Lung microvascular endothelial cell (primary cell): ENCODE data around the gene HAND2. TPM values are rescaled to one million over a fixed set of nuclear protein-coding genes. Genes with fewer than 3 reads are reported as not detected.

Experiments
- DNase-seq, 2 donors: peaks; one replicate each; pipeline versions ENCODE4 v3.0.0 to v3.0.0-alpha.2; 2010; ENCODE audit warnings: low read depth in 2 of 2
- total RNA-seq: library from RNA; depleted of rRNA; stranded (reverse); fragments of >200 nt; gene quantifications from 2 replicates; pipeline ENCODE4 v1.2.1, GENCODE V29; 2014

HAND2 gene
- total RNA-seq = not detected in 2 replicates

DNA sequence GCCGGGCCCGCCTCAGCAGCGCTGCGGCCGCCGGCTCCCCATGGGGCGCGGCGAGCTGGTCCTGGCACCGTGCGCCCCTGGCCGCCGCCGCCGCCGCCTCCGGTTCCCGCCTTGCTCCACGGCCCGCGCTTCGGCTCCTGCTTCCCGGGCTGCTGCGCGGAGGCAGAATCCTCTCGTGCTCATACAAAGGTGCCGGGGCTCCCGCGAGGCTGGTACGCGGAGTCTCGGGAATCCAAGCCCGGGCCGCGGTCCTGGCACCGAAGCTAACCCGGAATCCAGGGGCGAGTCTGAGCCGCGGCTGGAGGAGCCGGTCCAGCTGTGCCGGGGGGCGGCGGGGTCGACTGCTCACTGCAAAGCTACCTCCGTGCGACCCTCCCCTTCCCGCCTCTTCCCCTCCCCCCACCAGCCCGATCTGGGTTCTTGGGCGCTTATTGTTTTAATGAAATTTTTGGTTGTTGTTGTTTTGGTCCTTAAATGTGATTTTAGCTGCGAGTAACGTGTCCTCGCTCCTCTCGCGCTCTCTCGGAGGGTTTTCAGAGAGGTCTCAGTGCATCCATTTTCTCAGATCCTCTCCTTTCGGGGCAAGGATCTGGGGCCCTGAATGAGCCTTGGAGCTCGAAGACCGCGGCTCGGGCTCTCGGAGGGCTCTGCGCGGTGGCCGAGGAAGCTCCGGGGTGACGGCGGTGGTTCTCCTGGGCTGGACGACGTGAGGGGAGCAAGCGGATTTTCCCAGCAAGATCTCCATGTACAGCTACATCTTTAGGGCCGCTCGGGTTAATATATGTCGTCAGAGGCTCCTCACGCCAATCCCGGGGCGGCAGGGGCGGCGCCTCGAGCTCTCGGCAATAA lies at the start of gene HAND2:
Gene HAND2 (minus strand): TSS at position 753 of the 849 bp plus-strand sequence. CDS start 940 bp downstream, outside the sequence.
- DNase-seq = peak in 1 of 2 donors; percentile 24

DNA sequence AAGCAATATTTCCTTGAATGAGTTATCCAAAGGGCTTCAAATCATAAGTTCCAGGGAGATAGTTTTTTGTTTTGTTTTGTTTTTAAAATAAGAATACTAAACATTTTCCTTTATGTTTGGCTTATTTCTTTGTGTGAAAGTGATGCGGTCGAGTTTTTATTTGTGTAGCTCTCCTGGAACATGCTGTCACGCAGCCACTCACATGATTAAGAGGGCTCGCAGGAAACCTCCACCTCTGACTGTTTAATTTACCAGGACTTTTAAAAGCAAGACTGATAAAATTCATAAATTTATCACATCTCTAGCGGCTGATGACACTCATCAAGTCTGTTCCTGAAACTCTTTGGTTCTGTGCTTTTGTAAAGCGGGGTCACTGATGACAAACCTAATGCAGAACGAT lies 48.9 kb upstream of the HAND2 start:
- DNase-seq = no peak

DNA sequence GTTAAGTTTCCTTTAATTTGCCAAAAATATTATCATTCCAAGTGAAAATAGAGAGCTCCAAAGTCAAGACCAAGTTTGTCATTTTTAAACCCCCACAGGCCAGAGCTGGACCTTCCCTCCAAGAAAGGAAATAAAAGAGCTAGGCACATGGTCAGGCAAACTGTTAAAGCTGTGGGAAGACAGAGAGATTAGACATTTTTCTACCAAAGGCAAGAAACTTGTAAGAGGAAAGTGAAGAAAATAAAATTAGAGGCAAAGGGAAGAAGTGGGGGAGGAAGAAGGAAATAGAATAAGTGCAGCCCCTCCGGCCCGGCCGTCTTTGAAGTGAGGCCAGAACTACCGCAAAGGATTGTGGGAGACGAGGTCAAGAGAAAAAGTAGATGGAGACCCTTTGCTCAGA lies 47.9 kb upstream of the HAND2 start:
- DNase-seq = no peak

DNA sequence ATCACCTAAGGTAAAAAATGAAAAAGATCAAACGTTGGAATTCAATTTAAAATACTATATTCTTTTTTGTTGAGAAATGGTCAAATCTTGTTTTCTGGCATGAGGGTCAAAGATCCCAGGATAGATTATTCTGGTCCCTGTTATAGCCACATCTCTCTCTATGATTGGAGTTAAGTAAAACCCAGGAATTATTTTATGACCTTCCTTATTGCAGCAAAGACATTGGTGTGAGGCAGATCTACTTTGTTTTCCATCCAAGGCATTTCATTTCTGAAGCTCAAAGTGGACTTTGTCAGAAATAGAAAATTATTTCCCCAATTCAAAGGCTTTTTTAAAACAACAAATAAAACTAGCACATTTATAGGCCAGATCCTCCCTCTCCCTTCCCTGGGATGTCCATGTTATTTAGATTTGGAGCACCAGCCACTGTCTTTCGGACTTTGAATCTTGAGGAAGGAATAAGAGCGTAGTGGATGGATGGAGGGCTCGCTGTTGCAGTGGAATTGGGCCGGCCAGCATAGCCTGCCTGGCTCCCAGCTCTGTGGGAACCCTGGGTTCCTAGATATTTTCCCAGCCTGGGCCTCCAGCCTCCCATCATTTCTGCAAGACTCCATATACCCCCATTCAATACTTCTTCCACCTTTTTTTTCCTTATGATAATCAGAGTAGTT lies 45.6 kb upstream of the HAND2 start:
- DNase-seq = no peak

DNA sequence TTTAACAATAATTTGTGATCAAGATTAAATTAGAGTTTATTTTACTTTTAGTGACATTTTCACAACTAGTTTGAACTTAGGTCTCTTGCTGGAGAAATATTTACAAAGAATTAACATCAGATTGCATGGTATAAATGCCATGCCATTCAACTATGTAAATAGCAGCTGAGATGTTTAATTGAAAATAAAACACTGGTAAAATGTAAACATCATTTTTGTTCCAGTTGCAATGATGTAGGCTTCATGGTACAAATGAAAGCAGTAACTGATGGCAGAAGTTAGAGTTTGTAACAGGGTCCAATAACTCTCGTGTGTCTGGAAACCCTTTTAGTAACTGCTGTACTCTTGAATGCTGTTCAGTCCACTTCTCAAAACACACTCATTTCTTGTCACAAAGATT lies 43.7 kb upstream of the HAND2 start:
- DNase-seq = no peak

DNA sequence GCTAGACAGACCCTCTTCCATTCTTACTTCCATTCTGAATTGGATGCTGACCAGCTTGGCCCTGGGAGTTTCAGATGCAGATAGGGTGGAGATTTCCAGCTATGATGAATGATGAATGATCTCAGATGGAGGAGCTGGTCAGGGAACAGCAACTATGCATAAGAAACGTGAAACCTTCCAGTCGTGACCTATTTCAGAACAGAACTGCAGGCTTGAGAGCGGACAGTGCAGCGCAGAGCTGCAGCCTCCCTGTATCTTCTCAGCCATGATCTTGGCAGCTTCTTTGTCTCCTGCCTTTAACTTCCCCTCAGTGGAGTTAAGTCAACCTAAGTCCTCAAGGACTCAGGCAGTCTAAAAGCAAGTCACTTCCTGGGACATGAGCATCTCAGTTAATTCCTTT lies 43.3 kb upstream of the HAND2 start:
- no peak for DNase-seq

DNA sequence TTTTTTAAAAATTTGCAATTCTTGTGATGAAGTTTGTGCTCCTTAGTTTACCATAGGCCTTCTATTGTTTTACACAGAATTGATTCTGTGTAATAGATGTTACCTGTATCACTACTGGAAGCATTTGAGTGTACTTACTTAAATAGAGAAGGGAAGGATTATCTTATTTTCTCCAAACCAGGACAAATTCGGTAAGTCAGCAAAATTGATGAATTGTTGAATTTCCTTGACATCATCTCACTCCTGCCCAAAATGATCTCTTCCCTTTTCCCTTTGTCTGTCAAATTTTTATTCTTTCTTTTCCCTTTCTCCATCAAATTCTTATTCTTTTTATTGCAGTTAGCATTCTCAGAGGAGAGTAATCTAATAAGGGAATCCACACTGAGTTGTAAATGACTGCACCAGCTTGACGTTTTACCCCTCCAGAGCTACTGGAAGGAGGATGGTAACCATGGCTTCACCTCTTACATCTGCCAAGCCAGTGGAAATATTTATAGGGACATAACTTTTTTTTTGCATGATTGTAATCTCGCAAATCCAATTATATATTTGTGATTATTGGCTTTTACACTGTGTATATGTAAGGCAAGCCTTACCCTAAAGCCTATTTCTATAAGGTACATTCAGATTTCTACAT lies 42.6 kb upstream of the HAND2 start:
- no peak for DNase-seq

DNA sequence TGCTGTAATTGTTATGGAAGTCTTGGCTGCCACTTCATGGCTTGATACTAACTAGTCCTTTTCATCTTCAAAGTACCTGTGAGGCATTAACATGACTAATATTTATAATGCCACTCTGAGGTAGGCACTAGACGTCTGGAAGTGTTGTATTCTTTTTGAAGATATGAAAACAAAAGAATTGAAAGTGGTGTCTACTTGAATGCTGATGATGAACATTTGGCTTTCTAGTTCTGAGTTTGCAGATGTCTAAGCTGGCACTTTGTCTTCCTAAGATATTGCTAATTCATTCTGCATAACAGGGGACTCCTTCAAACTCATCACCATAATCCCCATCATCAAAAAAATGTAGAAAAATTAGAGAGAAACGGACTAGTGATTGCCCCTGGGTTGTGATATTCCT lies 41.6 kb upstream of the HAND2 start:
- no peak for DNase-seq

DNA sequence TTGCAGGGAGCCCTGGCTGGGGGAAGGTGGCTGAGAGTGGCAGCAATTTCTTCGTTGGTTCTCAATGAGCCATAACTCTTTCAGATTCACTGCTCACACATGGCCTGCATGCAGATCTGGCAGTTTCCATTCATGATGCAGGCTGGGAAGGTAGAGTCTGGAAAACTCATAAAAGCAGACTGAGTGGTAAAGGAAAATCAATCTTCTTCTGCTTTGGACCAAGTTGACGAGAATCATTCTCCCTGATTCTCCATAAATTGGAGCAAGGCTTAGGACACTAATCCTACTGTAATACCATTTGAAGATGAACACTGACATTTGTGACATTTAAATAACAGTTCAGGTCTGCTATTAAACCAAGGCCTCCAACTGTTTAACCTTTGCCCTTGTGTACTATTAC lies 35.3 kb upstream of the HAND2 start:
- DNase-seq = no peak

DNA sequence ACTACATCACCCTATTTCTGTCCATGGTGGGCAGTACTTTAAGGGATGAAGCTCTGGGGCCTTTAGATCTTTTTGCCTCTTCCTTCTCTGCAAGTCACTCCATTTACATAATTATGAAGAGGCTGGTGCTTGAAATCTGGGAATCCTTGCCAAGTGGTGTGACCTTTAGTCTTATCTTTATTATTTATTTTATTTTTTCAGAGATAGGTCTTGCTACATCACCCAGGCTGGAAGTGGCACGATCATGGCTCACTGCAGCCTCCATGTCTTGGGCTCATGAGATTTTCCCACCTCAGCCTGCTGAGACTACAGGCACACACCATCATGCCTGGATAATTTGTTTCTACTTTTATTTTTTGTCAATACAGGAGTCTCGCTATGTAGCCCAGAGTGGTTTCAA lies 34.4 kb upstream of the HAND2 start:
- no peak for DNase-seq

DNA sequence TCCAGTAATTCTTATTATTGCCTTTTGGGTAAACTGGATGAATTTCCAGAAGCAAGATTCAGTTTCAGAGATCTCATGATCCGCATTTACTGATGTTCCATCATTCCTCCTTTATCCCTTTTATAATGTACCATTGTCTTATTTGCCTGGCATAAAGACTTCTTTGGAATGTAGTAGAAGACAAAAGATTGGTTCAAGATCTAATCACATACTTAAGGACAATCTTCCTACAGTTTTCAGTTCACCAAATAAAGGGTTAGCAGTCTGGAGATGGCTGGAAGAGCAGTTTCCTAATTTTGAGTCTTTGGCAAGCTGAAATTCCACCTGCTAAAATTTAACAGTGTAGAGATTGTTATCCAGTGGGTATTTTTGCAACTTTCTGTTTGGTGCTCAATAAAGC lies 30.9 kb upstream of the HAND2 start:
- no peak for DNase-seq

DNA sequence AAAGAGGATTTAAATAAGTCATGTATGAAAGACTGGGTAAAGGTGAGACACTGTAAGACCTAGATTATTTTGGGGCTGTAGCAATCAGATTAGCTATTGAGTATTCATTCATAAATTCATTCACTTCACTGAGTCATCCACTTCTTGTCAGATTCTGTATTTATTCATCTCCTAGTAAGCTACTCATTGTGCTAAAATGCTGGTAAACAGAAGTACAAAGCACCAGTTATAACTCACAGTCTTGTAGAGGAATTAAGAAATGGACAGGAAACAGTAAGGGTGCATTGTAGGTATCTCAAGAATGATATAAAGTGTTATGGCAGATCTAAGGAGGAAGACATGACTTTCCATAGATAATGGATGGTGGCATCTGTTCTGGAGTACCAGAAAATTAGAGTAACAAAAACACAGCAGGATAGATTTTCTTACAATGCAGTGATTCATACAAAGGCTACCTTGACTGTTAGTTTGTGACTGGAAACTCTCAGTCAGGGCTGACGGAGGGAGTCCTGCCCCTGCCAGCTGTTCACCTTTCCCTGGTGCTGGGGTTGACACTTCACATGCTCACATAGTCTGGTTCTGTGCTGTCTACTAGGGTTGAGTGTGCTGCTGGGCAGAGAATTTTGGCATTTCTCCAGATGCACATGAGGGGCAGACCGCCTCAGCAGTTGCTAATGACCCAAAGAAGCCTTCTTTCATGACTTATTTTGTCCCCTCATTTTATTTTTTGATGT lies 26.5 kb upstream of the HAND2 start:
- DNase-seq = no peak

DNA sequence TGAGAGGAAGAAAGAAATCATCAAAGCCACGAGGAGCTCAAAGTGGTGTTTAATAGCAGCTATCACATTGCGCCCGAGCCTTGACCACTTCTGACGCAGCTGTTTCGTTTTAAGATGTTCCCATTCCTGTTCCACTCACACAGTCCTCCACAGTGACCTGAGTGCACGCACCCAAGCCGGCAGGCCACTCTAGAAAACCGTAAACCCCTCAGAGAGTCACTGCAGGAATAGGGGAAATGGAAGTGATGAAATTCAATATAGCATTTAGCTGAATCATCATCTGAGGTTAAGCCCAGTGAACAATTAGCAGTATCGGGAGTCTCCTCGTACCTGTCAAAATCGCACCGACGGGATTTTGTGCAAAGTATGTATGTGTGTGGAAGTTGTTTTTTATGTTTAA lies 17.9 kb upstream of the HAND2 start:
- no peak for DNase-seq

DNA sequence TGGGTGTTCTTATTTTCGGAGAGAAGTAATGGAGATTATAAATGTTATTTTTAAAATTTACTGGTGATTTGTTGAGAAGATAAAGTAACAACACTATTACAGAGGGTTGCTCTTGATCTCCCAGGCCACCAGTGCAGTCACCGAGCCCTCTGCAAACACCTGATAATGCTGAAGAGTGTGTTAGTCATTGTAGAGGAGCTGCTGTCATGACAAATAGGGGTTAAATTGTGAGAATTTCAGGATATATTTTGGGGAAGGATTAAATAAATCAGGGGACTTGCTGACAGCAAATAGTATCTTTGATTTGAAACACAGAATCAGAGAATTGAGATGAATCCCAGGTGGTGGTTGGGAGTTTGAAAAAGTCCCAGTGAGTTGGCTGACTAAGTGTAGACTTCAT lies 16.7 kb upstream of the HAND2 start:
- DNase-seq = no peak

DNA sequence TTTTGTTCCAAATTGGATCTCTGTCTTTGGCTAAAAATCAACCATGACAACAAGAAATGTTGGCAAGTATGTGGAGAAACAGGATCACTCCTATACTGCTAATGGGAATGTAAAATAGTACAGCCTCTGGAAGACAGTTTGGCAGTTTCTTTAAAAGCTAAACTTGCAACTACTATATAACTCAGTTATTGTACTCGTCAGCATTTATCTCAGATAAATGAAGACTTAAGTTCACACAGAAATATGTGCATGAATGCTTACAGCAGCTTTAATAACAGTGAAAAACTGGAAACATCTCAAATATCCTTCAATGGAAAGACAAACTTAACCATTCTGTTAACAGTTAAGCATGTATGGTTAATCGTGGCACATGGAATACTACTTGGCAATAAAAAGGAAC lies 15.4 kb upstream of the HAND2 start:
- no peak for DNase-seq

DNA sequence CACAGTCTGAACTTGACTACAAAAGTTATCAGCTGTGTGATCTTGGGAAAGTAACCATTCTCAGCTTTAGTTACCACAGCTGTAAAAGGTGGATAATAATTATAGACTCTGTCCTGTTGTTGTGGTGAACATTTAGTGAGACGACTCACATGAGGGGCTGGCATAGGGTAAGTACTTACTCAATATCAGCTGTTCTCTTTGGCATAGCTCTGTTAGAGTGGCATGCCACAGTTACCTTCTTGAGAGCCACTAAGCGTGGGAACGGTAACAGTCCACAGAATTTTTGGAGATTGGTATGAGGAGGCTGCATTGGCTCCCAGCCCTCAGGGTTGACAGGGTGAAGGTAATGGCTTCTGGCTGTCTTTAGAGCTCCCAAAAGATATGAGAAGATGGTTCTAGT lies 13.2 kb upstream of the HAND2 start:
- DNase-seq = no peak

DNA sequence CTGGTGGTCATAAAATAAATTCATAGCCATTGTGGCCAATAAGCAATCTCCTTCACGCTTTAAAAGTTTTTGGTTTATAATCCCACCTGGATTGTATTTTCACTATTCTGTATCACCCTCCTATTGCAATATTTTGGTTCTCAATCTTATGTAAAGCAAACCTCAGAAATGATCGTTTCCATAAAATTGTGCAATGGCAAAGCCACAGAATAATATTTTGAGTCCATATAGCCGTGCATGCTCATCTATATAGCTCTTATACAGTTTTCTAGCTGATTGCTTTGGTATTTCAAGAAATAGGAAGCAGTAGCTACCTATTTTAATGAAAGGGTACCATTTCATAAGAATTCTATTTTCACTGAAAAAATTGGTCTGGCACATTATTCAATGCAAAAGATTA lies 10.0 kb upstream of the HAND2 start:
- DNase-seq = no peak

DNA sequence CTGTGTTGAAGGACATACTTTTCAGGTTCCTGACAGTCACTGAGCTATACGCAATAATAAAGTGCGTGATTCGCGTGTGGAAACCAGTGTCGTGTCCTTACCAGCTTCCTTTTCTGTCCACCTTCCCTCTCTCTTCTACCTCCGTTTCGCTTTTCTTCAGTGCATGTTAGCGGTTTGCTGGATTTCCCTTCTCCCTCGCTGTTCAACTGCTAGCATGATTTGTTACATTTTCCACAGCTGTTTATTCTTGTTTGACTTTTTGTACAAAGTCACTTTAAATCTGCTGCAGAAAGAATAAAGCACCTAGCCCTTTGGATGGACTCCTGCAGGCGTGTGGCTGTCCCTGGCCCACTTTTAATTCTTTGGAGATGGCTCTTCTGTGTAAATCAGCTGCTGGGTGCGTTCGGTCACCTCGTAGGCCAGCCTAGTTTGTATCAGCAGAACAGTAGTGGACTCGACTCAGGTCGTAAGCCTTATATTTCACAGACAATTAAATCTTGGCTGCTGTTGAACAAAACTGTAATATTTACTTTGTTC lies 8.9 kb upstream of the HAND2 start:
- no peak for DNase-seq

DNA sequence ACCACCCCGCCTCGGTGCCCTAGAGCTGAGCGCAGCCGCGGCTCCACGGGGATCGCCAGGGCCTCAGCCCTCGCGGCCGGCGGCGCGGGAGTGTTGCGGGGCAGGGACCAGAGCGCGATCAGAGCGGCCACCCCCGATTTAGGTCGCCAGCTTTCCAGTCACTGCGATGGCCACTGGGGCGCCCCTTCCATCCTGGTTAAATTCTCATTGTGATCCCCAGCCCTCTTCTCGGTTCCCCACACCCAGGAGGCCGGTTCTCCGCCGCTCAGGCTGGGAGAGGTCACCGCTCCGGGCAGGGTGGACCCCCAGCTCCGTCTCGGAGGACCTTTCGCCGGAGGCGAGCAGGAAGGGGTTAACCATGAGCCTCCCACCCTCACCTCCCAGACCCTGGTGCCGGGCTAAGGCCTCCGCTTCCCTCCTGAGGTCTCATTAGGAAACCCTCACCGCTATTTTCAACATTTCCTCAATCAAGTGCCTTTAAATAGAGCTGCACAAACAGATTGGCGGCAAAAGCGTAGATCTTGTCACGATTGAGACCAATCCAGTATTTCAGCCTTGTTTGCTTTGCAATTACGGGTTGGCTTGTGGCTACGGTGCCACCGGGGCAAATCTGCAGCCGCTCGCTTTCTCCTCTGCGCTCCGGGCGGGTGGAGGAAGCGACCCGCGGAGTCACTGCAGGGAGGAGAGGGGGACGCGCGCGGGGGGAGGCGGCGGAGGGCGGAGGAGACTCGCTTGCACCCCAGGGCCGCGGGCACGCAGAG lies 8.3 kb upstream of the HAND2 start:
- no peak for DNase-seq

DNA sequence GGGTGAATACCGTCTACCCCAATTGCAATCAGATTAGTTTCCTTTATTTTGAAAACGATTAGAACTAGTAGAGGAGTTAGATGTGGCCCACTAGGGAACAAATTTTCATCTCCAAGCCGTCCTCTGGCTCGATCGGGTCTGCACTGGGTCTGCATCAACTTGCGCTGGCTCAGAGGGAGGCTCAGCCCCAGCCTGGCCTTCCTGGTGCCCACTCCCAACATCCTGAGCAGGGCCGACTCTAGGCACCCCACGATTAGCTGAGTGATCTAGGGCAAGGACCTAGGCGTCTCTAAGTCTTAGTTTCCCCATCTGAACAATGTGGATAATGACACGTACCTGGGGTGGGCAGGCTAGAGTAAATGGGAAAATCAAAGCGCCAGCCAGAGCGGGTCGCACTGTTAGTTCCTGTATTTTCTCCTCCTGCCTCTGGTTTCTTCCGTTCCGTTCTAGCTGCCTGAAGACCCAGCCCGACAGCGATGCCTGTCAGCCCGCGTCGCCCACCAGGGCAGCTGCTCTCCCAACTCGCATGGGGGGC lies 7.7 kb upstream of the HAND2 start:
- no peak for DNase-seq
